AG09309 (cell line): Measurements from ENCODE around the gene MED13L.

Experiments used
- DNase-seq: peaks from one replicate; pipeline ENCODE4 v3.0.0-alpha.2; 2010; ENCODE audit warnings: low read depth
- H3K4me3 ChIP-seq: 2 replicates; pipeline ENCODE4 v1.5.1; 2011; ENCODE audit warnings: mild to moderate bottlenecking, low read depth, low read length, moderate library complexity; ENCODE audit not compliant: control insufficient read depth
- TF ChIP-seq, protein P1 (sequence below): IDR thresholded peaks from 2 replicates; pipeline ENCODE4 v1.5.1; 2011; ENCODE audit warnings: mild to moderate bottlenecking, low read depth, low read length, inconsistent platforms; ENCODE audit not compliant: insufficient read depth, control insufficient read depth; ENCODE audit errors: missing control alignments

Gene MED13L

DNA sequence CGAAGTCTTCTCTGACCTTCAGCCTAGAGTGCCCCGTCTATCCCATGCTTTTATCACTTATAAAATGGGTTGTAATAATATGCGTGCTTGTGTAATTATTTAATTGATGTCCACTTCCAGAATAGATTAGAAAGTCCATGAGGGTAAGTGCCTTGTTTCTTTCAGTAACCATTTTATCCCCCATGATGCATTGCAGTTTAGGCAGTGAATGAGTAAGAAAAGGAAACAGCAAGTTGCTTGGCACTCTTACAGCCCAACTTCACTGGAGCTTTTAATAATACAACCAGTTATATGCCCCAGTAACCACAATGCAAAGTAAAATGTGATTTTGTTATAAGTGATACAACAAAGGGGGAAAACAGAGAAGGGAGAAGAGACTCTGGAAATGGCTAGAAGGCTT, 287.3 kb downstream of the MED13L start:
- no peak for DNase-seq
- no peak overlapping the region for H3K4me3 ChIP-seq
- TF ChIP-seq, protein P1, sequence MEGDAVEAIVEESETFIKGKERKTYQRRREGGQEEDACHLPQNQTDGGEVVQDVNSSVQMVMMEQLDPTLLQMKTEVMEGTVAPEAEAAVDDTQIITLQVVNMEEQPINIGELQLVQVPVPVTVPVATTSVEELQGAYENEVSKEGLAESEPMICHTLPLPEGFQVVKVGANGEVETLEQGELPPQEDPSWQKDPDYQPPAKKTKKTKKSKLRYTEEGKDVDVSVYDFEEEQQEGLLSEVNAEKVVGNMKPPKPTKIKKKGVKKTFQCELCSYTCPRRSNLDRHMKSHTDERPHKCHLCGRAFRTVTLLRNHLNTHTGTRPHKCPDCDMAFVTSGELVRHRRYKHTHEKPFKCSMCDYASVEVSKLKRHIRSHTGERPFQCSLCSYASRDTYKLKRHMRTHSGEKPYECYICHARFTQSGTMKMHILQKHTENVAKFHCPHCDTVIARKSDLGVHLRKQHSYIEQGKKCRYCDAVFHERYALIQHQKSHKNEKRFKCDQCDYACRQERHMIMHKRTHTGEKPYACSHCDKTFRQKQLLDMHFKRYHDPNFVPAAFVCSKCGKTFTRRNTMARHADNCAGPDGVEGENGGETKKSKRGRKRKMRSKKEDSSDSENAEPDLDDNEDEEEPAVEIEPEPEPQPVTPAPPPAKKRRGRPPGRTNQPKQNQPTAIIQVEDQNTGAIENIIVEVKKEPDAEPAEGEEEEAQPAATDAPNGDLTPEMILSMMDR = no peak

DNA sequence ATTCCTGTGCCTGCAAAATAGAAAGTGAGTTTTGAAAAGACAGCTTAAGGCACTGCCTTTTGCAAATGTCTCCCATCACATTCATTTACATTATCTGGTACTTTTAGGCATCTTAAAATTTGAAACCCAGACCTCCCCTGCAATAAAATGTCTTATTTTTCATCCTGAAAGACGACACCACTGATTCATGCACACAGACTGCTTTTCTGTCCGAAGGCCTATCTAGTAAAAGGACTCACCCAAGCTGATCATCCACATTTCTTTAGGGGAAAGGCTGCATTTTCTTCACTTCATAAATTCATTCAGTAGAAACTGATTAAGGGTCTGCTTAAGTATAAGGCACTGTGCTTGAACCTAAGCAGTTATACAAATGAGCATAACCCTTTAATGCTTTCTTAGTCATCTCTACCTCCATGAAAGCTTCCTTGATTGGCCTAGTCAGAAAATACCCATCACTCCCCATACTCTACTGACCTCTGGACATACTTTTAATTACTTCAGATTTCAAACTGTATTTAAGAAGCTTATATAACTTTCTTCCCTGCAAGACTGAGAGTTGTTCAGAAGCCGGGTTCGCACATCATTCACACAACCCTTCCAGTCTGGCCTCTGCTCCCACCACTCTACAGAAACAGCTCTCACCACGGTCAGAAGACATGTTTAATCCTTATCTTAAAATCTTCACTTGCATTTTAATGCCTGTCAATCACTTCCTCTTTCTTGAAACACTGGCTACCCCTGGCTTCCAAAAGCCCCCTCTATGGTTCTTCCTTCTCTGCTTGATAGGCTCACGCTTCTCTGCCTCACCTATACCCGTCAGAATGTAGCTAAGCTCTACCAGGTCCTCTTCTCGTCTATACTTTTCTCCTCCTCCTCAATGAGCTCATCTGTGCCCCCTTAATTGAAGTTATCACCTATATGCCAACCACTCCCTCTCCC, 288.6 kb downstream of the MED13L start:
- no peak for DNase-seq
- TF ChIP-seq, protein P1 = no peak
- no peak overlapping the region for H3K4me3 ChIP-seq

DNA sequence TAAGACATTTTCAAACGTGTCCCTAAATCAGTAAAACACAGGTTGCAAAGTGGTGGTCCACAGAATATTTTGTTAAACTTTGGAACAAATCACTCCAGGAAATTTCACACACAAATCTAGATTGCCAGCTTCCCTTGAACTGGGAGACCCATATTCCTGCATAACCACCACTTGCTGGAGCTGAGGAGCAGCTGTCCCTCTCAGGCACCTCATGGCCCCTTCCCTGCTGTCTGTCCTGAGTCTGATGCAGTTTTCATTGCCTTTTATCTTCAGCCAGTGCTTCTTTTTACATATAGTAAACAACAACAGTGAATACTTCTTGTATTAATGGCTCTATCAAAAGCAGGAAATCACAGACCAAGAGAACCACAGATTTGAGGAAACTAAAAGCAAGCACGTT, 289.3 kb downstream of the MED13L start:
- H3K4me3 ChIP-seq = no peak overlapping the region
- DNase-seq = no peak
- TF ChIP-seq, protein P1 = no peak

DNA sequence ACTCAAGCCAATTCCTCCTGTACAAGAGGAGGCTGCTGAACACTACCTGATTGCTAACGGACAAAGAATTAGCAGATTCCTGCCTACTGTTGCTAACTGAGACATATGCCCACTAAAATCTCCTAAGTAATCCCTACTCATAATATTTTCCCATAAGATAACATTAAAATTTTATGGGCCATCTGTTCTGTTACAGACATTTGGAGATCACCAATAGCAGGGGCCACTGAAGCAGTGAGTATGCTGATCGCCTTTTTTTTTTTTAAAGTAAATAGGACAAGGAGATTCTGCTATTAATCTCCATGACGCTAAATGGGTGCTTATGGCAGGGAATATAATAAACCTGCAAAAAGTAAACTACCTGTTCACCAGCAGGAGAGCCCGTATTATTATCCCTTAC, 292.9 kb downstream of the MED13L start:
- no peak overlapping the region for H3K4me3 ChIP-seq
- TF ChIP-seq, protein P1 = no peak
- DNase-seq = no peak

DNA sequence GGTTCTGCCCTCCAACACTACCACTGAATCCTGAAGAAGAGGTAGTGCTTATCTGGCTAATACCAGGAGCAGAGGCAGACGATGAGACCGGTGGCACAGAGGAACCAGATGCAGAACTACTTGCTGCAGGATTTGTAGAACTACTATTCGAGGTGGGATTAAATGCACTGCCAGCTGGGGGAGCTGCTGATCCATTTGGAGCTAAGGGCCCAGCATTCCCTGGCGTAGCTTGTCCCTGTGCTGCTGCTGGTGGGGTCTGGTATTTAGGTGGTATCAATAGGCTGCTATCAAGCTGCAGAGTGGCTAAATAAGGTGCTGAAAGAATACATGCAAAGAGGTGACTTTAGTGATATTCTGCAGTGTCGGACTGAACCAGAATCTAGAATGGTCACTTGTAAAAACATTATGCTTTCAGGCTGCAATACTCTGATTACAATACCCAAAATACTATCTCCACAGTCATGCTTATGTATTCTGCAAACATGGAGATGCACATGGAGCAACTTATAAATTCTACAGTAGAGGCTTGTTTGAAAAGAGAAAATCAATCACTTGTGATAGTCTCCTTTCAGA, 294.2 kb downstream of the MED13L start:
- DNase-seq = no peak
- TF ChIP-seq, protein P1 = peak; percentile 28
- no peak overlapping the region for H3K4me3 ChIP-seq

DNA sequence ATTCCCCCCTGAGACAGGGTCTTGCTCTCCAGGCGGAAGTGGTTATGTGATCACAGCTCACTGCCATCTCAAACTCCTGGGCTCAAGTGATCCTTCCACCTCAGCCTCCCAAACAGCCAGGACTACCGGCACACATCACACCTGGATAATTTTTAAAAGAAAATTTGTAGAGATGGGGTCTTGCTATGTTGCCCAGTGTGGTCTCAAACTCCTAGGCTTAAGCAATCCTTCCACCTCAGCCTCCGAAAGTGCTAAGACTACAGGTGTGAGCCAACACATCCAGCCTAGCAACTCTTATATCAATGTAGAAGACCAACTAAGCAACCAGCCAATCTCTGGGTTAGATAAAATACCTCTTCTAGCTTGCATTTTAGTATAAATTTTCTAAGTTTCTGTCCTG, 297.2 kb downstream of the MED13L start:
- no peak for DNase-seq
- TF ChIP-seq, protein P1 = no peak
- no peak overlapping the region for H3K4me3 ChIP-seq
